Testis (tissue), 3 donors: ENCODE data around the gene YIPF1. TPM values are rescaled to one million over a fixed set of nuclear protein-coding genes. Genes with fewer than 3 reads are reported as not detected.

Experiments used
- DNase-seq: peaks from one replicate; pipeline ENCODE4 v3.0.0-alpha.2; 2019
- H3K27ac ChIP-seq, 2 donors: fragments of 200-600 bp; sonication (generic); one replicate each; pipeline ENCODE4 v1.5.1; 2019
- H3K27me3 ChIP-seq: fragments of 200-600 bp; sonication (generic); one replicate; pipeline ENCODE4 v1.5.1; 2019
- H3K36me3 ChIP-seq: fragments of 200-600 bp; sonication (generic); one replicate; pipeline ENCODE4 v1.5.1; 2017; ENCODE audit warnings: low read depth; ENCODE audit errors: missing control alignments
- H3K4me1 ChIP-seq: fragments of 200-600 bp; sonication (generic); one replicate; pipeline ENCODE4 v1.5.1; 2019
- H3K4me3 ChIP-seq, 2 donors: fragments of 200-600 bp; sonication (generic); one replicate each; pipeline ENCODE4 v1.5.1; 2017 to 2019
- H3K9me3 ChIP-seq: fragments of 200-600 bp; sonication (generic); one replicate; pipeline ENCODE4 v1.5.1; 2017
- CTCF ChIP-seq, 3 experiments: fragments of 450-650 bp in 2 of 3; fragments of 200-600 bp in 1 of 3; sonication (generic) in 1 of 3; IDR thresholded peaks; one replicate each; pipeline ENCODE4 v1.5.1; 2016 to 2019; ENCODE audit warnings: antibody characterized with exemption in 3 of 3, mild to moderate bottlenecking in 2 of 3, moderate library complexity in 1 of 3
- POLR2A ChIP-seq: fragments of 450-650 bp; IDR thresholded peaks from one replicate; pipeline ENCODE4 v1.6.1; 2017; ENCODE audit warnings: antibody characterized with exemption, mild to moderate bottlenecking, moderate library complexity
- WGBS, 2 donors: methylation state at CpG; one replicate each; pipeline ENCODE4 v1.1.5; 2018; 5-methylcytosine and 5-hydroxymethylcytosine counted together
- intact Hi-C: fragments of 100-400 bp; cut with DNase I; formaldehyde crosslinking; loops from one replicate; pipeline ENCODE4 v1.15.1; 2023; ENCODE audit warnings: low total_unique reads
- polyA plus RNA-seq: library from polyadenylated mRNA; stranded (reverse); fragments of 350-450 nt; fragmentation: Illumina TruSeq; extraction: RNeasy Lipid Tissue Mini Kit (QIAGEN cat#74804); gene quantifications from one replicate; pipeline ENCODE4 v1.2.3, GENCODE V29; 2014; ENCODE audit warnings: low read depth, low replicate concordance; ENCODE audit not compliant: insufficient read depth
- total RNA-seq, 2 donors: library from RNA; depleted of rRNA; stranded (reverse); fragments of >200 nt; gene quantifications; one replicate each; pipeline ENCODE4 v1.2.3, GENCODE V29; 2016

Gene YIPF1
- total and polyA plus RNA-seq, 3 donors from 2014 or later = 34.1 to 45.9 (median 35.9) TPM

DNA sequence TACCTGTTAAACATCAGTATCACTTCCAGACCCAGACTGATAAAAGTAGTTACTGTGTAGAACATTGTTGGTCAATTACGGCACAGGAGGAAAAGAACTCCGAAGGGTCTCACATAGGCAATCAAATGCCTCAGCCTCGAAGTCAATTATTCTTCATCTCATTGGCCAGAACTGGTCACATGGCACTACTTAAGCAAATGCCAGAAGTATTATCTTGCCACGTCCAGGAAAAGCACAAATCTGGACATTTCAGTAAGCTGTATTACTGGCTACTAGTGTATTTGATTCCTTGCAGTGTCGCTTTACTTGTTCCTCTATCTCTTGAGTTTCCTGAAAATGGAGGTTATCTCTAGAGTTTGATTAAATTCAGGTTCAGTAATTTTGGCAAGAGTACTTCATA is 28.7 kb upstream of the YIPF1 start:
- intact Hi-C loops = no loop called here
- Histone ChIP-seq H3K4me1 (no peaks in the 10 kb centered on the region), H3K9me3 (no peaks in the 10 kb centered on the region), H3K27ac (no peak overlapping the region), H3K36me3 (no peaks in the 10 kb centered on the region), H3K4me3 (no peak overlapping the region), H3K27me3 (no peaks in the 10 kb centered on the region)
- DNase-seq = no peak
- no peak for TF ChIP-seq CTCF (IDR thresholded peaks at IDR 0.05)
- TF ChIP-seq POLR2A = no peak
- 62 to 64% methylated on average over 5 of the region's 5 CpGs for WGBS, 2 donors

- H3K27ac ChIP-seq = no peak overlapping the region
- H3K9me3 ChIP-seq = no peaks in the 10 kb centered on the region
- 77 to 79% methylated on average over 5 of the region's 5 CpGs for WGBS, 2 donors
- no peaks in the 10 kb centered on the region for H3K36me3 ChIP-seq
- DNase-seq = no peak
- no peaks in the 10 kb centered on the region for H3K27me3 ChIP-seq
- TF ChIP-seq POLR2A = no peak
- no peak for TF ChIP-seq CTCF (IDR thresholded peaks at IDR 0.05)
- intact Hi-C loops = no loop called here
- peaks cover 8% of the 10 kb centered on the region for H3K4me1 ChIP-seq
- H3K4me3 ChIP-seq = no peak overlapping the region
Observed at GRCh38 chr1:53913352-53914033, 23.9 kb upstream of the YIPF1 start.

DNA sequence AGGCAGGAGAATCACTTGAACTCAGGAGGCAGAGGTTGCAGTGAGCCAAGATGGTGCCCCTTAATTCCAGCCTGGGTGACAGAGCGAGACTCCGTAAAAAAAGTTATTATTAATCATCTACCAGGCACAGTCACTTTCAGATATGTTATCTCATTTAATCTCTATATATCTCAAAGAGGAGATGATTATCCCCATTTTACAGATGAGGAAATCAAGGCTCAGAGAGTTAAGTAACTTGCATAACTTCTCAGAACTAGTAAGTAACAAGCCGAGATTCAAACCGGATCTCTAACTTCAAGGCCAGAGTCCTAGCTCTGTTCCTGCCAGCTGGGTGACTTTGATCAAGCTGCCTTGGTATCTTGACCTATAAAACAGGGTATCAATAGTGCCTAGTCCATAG is 21.8 kb upstream of the YIPF1 start:
- TF ChIP-seq POLR2A = no peak
- TF ChIP-seq CTCF (IDR thresholded peaks at IDR 0.05) = no peak
- Histone ChIP-seq H3K4me3 (no peak overlapping the region), H3K4me1 (peaks cover 8% of the 10 kb centered on the region), H3K9me3 (no peaks in the 10 kb centered on the region), H3K36me3 (no peaks in the 10 kb centered on the region), H3K27ac (no peak overlapping the region), H3K27me3 (no peaks in the 10 kb centered on the region)
- 88 to 91% methylated on average over 4 of the region's 4 CpGs for WGBS, 2 donors
- intact Hi-C loops = no loop called here
- DNase-seq = no peak

- peak overlapping the region in 1 of 2 donors; percentile 2 for H3K27ac ChIP-seq
- no peaks in the 10 kb centered on the region for H3K36me3 ChIP-seq
Observed at GRCh38 chr1:53909946-53910345, 20.3 kb upstream of the YIPF1 start.

GRCh38 chr1:53906121-53906520 is 16.5 kb upstream of the YIPF1 start:
- H3K9me3 ChIP-seq = no peaks in the 10 kb centered on the region
- TF ChIP-seq CTCF (IDR thresholded peaks at IDR 0.05) = no peak
- TF ChIP-seq POLR2A = no peak
- H3K27me3 ChIP-seq = no peaks in the 10 kb centered on the region
- no peaks in the 10 kb centered on the region for H3K36me3 ChIP-seq
- peaks cover 8% of the 10 kb centered on the region for H3K4me1 ChIP-seq
- 93 to 96% methylated on average over 3 to 4 of the region's 4 CpGs for WGBS, 2 donors
- H3K27ac ChIP-seq = no peak overlapping the region
- DNase-seq = no peak
- intact Hi-C loops = no loop called here
- no peak overlapping the region for H3K4me3 ChIP-seq

More at GRCh38 chr1:53909946-53910345, 20.3 kb upstream of the YIPF1 start:
- Histone ChIP-seq H3K9me3 (no peaks in the 10 kb centered on the region), H3K4me3 (no peak overlapping the region), H3K4me1 (peaks cover 8% of the 10 kb centered on the region), H3K27me3 (no peaks in the 10 kb centered on the region)
- no peak for DNase-seq
- TF ChIP-seq POLR2A = no peak
- 44 to 57% methylated on average over 3 of the region's 3 CpGs for WGBS, 2 donors
- intact Hi-C loops = no loop called here
